NCI-H2227 (cell line): Measurements from ENCODE around the gene NME2.

Source experiments
- DNase-seq: peaks from one replicate; lab custom pipeline; 2025; ENCODE audit not compliant: unreplicated experiment; lab: John Stamatoyannopoulos, UW

NME2 gene

GRCh38 chr17:51200295-51200694 lies 34.1 kb downstream of the NME2 start:
- no peak for DNase-seq

GRCh38 chr17:51200846-51201245 lies 34.6 kb downstream of the NME2 start:
- no peak for DNase-seq

GRCh38 chr17:51203838-51204237 lies 37.6 kb downstream of the NME2 start:
- no peak for DNase-seq

GRCh38 chr17:51214920-51215319 lies 48.7 kb downstream of the NME2 start:
- no peak for DNase-seq

GRCh38 chr17:51217946-51218345 lies 51.7 kb downstream of the NME2 start:
- no peak for DNase-seq

GRCh38 chr17:51221322-51221721 lies 55.1 kb downstream of the NME2 start:
- DNase-seq, result no peak
